HG03558 (cell line): Measurements from ENCODE around the gene GALNT17.

Experiments
- ATAC-seq: cut with Tn5 transposase; IDR thresholded peaks from one replicate; pipeline ENCODE4 v1.9.1; 2021; ENCODE audit warnings: moderate number of reproducible peaks; ENCODE audit not compliant: unreplicated experiment; ENCODE audit errors: extremely low read depth

Gene GALNT17

GRCh38 chr7:71526106-71526505 is 394.2 kb downstream of the GALNT17 start:
- ATAC-seq = no peak

DNA sequence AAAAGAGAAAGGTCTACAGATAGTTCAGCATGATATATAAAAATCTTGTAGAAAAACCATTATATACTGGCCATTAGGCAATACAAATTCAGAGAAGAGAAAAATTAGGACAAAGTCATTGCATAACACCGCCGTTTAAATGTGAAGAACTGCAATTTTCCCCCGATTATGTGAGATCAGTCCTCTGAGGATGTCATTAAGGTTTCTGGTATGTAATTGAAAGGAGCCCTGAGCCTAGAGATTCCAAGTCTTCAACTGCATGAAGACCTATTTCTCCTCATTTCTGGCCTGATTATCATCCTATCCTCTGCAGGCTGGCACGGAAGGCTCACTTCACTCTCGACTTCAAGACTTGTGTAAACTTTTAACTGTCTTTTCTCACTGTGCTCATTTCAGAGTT is 395.3 kb downstream of the GALNT17 start:
- no peak for ATAC-seq

GRCh38 chr7:71535616-71536015 is 403.7 kb downstream of the GALNT17 start:
- ATAC-seq = no peak

DNA sequence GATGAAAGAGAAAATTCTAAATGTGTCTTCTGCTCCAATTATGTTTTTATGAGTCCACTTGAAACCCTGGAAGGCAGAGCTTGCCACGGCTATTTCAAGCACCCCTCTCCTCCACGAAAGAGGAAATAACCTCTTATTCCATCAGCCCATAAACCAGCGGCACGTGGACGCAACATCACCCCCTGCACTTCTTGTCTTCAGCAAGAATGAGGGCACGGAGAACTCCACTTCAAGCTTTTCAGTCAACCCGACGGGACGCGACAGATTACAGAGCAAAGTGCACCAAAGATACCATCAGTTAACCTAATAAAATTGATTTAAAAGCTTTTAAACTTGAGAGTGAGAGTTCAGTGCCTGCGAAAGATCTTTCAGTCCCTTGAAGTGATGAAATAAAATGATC is 406.3 kb downstream of the GALNT17 start:
- no peak for ATAC-seq

- no peak for ATAC-seq
Observed at GRCh38 chr7:71539615-71540014, 407.7 kb downstream of the GALNT17 start.

GRCh38 chr7:71541707-71542353 is 409.9 kb downstream of the GALNT17 start:
- no peak for ATAC-seq

- no peak for ATAC-seq
Observed at GRCh38 chr7:71543396-71543795, 411.5 kb downstream of the GALNT17 start.

GRCh38 chr7:71544816-71545215 is 412.9 kb downstream of the GALNT17 start:
- ATAC-seq = no peak

- no peak for ATAC-seq
Observed at GRCh38 chr7:71547426-71547825, 415.5 kb downstream of the GALNT17 start.

DNA sequence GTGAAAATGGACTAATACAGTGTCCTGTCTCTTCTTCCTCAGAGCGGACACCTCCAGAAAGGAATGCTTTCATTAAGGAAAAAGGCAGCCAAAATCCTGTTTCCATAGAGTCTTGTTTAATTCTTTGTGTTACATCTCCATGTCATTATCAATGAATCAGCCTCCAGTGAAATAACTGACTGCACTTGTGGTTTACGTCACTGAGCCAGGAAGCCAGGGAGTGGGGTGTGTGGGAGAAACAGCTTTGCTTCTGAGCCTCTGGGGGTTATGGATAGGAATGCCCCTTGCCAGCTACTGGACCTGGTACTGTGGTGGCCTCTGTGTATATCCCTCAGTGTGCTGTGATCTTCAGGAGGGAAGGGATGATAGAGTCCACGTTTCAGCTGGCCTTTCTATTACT is 416.8 kb downstream of the GALNT17 start:
- no peak for ATAC-seq

- no peak for ATAC-seq
Observed at GRCh38 chr7:71553306-71553705, 421.4 kb downstream of the GALNT17 start.

GRCh38 chr7:71555758-71556157 is 423.8 kb downstream of the GALNT17 start:
- no peak for ATAC-seq

- ATAC-seq = no peak
Observed at GRCh38 chr7:71558806-71559613, 427.1 kb downstream of the GALNT17 start.

DNA sequence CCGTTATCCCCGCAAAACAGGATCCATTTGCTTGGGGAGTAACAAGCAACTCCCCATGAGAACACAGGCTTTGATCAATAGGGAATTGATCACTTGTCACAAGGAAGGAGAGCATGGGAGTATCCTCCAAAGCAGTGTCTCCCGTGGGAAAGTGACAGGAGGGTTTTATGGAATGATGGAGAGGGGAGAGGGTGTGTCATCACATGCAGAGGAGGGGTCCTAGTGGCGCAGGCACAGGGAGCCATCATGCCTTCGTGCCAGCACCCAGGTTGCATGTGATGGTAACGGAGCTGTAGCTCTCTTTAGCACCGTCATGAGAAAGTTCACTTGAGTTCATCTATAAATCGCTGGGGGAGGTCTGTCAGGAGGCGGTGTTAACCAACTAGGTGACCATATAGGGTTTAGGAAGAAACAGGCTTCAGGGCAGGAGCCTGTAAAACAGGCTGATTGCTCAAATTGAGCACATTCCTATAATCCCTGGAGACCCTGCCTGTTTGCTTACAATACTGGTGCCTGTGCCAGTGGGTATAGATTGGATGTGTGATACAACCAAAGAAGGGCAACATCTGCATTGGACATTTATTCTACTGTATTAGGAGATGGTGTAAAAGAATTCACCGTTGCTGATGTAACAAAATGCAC is 428.5 kb downstream of the GALNT17 start:
- no peak for ATAC-seq

GRCh38 chr7:71563276-71563675 is 431.3 kb downstream of the GALNT17 start:
- no peak for ATAC-seq

DNA sequence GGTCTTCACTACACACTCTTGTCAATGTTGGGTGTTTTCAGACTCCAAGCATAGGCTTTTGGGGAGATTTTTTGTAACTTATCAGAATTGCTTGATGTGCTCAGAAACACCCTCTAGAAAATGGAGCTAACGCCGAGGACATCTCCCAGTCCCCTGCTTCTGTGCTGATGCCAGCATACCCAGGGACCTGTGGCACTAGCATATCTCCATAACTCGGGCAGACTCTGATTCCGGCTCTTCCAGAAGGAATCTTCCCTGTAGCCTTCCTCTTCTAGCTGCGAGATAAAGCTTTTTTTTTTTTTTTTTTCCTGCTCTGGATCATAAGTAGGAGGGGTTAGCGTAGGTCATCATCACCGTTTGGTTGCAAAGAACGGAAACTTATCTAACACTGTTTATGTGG is 434.4 kb downstream of the GALNT17 start:
- ATAC-seq = no peak

DNA sequence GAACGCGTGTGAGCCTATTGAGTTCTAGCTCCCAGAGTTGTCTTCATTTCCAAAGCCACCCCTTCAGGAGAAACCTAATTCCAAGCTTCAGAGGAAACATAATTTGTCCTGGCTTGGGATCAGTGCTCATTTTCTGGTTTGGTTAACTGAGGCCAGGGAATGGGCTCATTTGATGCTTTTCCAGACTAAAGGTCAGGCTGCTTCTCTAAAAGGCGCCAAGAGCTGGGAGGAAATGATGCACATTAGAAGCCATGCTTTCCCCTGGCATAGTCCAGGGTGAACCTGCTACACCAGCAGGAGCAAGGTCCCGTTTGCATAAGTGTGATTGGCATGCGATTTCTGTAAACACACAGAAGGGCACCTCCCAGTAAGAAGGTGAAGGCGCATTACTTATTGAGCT is 435.0 kb downstream of the GALNT17 start:
- ATAC-seq = no peak

DNA sequence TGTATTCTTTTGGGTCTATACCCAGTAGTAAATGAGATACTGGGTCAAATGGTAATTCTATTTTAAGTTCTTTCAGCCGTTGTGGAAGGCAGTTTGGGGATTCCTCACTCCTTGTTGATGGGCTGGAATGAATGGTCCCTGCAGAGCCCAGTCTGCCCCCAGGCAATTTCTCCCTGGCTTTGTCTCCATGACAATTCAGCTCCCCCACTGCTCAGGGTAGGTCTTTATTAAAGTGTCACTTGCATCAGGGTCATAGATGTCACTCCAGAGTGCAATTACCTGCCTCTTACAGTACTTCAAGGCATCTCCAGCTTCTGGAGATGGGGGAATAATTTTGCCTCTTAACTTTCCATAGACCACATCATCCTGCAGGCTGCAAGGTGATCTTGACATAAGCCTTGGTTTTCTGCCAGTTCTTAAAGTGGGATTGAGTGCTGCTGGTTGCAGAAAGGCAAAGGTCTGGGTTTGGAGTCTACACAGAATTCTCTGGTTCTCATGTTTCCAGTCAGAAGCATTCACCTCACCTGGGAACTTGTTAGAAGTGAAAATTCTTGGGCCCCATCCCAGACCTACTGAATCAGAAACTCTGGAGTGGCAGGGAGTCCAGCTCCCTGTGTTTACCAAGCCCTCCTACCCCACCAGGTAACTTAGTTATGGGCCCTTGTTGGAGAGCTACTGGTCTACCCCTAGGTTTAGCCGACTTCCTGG is 442.4 kb downstream of the GALNT17 start:
- no peak for ATAC-seq

GRCh38 chr7:71580027-71580426 is 448.1 kb downstream of the GALNT17 start:
- ATAC-seq = no peak

DNA sequence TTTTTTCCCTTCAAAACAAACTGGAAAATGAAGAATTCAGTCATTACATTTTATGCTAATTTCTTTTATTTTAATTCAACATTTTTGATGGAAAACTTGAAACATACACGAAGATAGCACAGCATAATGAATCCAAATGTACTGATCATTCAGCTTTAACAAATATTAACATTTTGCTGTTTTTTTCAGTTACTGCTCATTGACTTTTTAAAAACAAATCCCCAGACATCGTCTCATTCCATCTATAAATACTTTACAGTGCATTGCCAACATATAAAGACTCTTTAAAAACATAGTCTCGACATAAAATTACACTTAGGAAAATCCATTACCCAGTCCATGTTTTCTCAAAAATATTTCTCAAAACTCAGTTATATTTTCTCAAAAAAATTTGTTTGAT is 452.3 kb downstream of the GALNT17 start:
- ATAC-seq = no peak

GRCh38 chr7:71591876-71592275 is 459.9 kb downstream of the GALNT17 start:
- ATAC-seq = no peak
